Subcutaneous adipose tissue (tissue), 4 donors: ENCODE results near the gene HTT-AS. TPM values are rescaled to one million over a fixed set of nuclear protein-coding genes. Genes with fewer than 3 reads are reported as not detected.

ENCODE experiments used
- small RNA-seq: library from RNA; depleted of rRNA; stranded (forward); fragments of <200 nt; gene quantifications from one replicate; pipeline ENCODE3, GENCODE V24; 2016
- total RNA-seq, 4 donors: library from RNA; depleted of rRNA; stranded (reverse); fragments of >200 nt; gene quantifications; one replicate each; pipeline ENCODE4 v1.1.0, GENCODE V29; 2016
- TF ChIP-seq, protein P1 (sequence below): fragments of 450-650 bp; IDR thresholded peaks from one replicate; pipeline ENCODE4 v1.5.1; 2016; ENCODE audit warnings: low read depth, mild to moderate bottlenecking, control low read depth, antibody characterized with exemption, moderate library complexity

The HTT-AS gene
- total RNA-seq, 4 donors from 2014 or later, result not detected

- TF ChIP-seq, protein P1, sequence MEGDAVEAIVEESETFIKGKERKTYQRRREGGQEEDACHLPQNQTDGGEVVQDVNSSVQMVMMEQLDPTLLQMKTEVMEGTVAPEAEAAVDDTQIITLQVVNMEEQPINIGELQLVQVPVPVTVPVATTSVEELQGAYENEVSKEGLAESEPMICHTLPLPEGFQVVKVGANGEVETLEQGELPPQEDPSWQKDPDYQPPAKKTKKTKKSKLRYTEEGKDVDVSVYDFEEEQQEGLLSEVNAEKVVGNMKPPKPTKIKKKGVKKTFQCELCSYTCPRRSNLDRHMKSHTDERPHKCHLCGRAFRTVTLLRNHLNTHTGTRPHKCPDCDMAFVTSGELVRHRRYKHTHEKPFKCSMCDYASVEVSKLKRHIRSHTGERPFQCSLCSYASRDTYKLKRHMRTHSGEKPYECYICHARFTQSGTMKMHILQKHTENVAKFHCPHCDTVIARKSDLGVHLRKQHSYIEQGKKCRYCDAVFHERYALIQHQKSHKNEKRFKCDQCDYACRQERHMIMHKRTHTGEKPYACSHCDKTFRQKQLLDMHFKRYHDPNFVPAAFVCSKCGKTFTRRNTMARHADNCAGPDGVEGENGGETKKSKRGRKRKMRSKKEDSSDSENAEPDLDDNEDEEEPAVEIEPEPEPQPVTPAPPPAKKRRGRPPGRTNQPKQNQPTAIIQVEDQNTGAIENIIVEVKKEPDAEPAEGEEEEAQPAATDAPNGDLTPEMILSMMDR, result no peak
Measured at GRCh38 chr4:3021127-3021526, 53.2 kb downstream of the HTT-AS start.

GRCh38 chr4:3019145-3019846, 55.0 kb downstream of the HTT-AS start:
- TF ChIP-seq, protein P1, result no peak

DNA sequence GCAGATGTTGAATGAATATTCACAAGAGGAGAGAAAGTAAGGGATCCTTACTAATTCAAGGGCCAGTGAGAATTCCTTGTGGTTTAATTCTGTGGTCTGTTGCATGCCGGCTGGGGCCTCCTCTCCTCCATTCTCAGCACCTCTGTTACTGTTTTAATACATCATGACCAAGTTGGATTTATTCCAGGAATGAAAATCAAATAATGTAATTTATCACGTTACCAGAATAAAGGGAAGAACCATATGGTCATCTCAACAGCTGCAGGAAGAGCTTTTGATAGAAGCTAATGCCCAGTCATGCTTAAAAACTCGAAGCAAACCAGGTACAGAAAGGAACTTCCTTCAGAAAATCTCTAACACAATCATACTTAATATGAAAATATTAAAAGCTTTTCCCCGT, 56.8 kb downstream of the HTT-AS start:
- TF ChIP-seq, protein P1, result no peak

GRCh38 chr4:3016961-3017360, 57.4 kb downstream of the HTT-AS start:
- TF ChIP-seq, protein P1, result no peak

DNA sequence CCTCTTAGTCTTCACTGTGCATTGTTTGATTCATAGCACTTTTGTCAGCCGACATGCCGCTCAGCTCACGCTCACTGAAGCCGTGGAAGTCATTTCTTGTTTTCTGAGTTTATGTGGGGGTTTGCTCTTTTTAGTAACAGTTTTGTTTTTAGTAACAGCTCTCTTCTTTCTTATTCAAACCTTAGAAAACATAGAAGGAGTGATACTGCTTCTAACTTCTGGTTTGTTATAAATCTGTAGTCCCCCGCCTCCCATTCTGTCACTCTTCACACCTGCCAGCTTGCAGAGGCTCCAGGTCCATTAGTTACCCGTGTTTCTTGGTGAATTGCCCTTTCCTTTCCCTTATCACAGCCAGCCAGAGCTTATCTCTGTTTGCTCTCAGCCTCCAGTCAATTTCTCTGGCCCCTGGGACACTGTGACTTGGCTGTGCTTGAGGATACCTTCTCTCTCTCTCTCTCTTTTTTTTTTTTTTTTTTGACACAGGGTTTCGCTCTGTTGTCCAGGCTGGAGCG, 60.4 kb downstream of the HTT-AS start:
- TF ChIP-seq, protein P1, result no peak

Small RNA genes within 50 kb of the gene (small RNA-seq; reads per million reads assigned to genes)
- not detected for gene RF02134
- not detected for gene RF02135
- not detected for gene RNU6-204P

Other genes starting within 250 kb of the HTT-AS start
- 100 to 1,000 TPM; 144 to 273 (median 203) TPM for gene ADD1, start 230.7 kb downstream of the HTT-AS start, total RNA-seq
- 10 to 100 TPM; 17.8 to 33.8 (median 23.9) TPM for gene NOP14, start 111.1 kb downstream of the HTT-AS start, total RNA-seq
- gene GRK4, start 111.0 kb downstream of the HTT-AS start, total RNA-seq, result 1 to 10 TPM; 3.1 to 7.9 (median 3.7) TPM
- 10 to 100 TPM; 48.2 to 79.3 (median 72.1) TPM for gene HTT, start 143 bp upstream of the HTT-AS start, total RNA-seq
- under 1 TPM in 2 of 4 donors, not detected in 2; 0.19 to 0.51 TPM for gene MSANTD1, start 174.6 kb upstream of the HTT-AS start, total RNA-seq
- 10 to 100 TPM; 20.4 to 86.1 (median 34.1) TPM for gene RGS12, start 218.5 kb upstream of the HTT-AS start, total RNA-seq